Heart left ventricle (tissue), 13 donors: ENCODE measurements around the gene ABCC9.
"Not testable (repeated sequence)": the region's sequence is repeated elsewhere in the genome, so short reads cannot be mapped to it uniquely, and the experiment has no call there.

Source experiments
- CTCF ChIP-seq, 12 donors: fragments of 200-600 bp; sonication (generic) in 4 of 12; IDR thresholded peaks; one replicate each; pipeline versions ENCODE4 v1.5.0 to v1.8.0; 2018 to 2022; ENCODE audit warnings: antibody characterized with exemption in 12 of 12, mild to moderate bottlenecking in 5 of 12
- POLR2A ChIP-seq, 2 donors: fragments of 450-650 bp; IDR thresholded peaks; one replicate each; pipeline ENCODE4 v1.6.1; 2017; ENCODE audit warnings: antibody characterized with exemption in 2 of 2, mild to moderate bottlenecking in 2 of 2, moderate library complexity in 2 of 2
- donor health status: ischemic (EF 13 %, LVEDD 7.1; RV severe dilation, severe dysfunction).
- donor health status: DM: no; HTN: yes; CAD: no.
- donor health status: DM: no; HTN: no; CAD: no.
- donor health status: ischemic (EF 25% LVEDD 6.9; RV normal size, moderate dysfunction).
- donor health status: ischemic (EF 25% LVEDD 5.7; RV mildly dilated, moderate dysfunction).
- donor health status: ischemic (EF 35%, LVEDD 5.7; RV mildly dilated, moderate dysfunction).
- donor health status: nonischemic (EF 11% LVEDD 7.7; RV severe dilation, severe dysfunction).
- donor health status: DM: yes; HTN: yes; CAD: no.
- donor health status: PGD.
- donor health status: ischemic (EF 29% LVEDD 5.4; RV normal size, mild dysfunction).
- donor health status: nonischemic (EF 23%, LVEDD 6.1; RV moderate dilation, normal function).

- not testable (repeated sequence) for TF ChIP-seq CTCF, POLR2A (IDR thresholded peaks at IDR 0.05)
These were observed 146.2 kb downstream of the ABCC9 start for GRCh38 chr12:21794807-21795595.
